Activated T-helper 1 cell treated with anti-CD3 and anti-CD28 coated beads, Interleukin-12 subunit alpha, Interleukin-12 subunit beta, Interleukin-2, Interleukin-4 antibody, amounts not matched to agents 30 ng/mL and 10 ng/mL and 1 ng/mL, durations not matched to agents 14 hours and 24 hours and 36 hours (primary cell): ENCODE results near the gene CCSER1. TPM values are rescaled to one million over a fixed set of nuclear protein-coding genes. Genes with fewer than 3 reads are reported as not detected.

Experiments
- DNase-seq: peaks from one replicate; pipeline ENCODE4 v3.0.0; 2021; ENCODE audit warnings: low spot score
- H3K27ac Mint-ChIP-seq: one replicate; pipeline ENCODE4 v1.8.0; 2021; ENCODE audit warnings: mild to moderate bottlenecking, mixed read lengths
- H3K27me3 Mint-ChIP-seq: one replicate; pipeline ENCODE4 v1.8.0; 2022; ENCODE audit warnings: mild to moderate bottlenecking, moderate library complexity, mixed read lengths; ENCODE audit not compliant: insufficient read depth
- H3K36me3 Mint-ChIP-seq: one replicate; pipeline ENCODE4 v1.8.0; 2021; ENCODE audit warnings: low read depth, mixed read lengths
- H3K4me1 Mint-ChIP-seq: one replicate; pipeline ENCODE4 v1.8.0; 2021; ENCODE audit warnings: low read depth, mixed read lengths
- H3K4me3 Mint-ChIP-seq: one replicate; pipeline ENCODE4 v1.8.0; 2021; ENCODE audit warnings: mild to moderate bottlenecking, moderate library complexity, mixed read lengths
- H3K9me3 Mint-ChIP-seq: one replicate; pipeline ENCODE4 v1.8.0; 2021; ENCODE audit warnings: mixed read lengths
- intact Hi-C: fragments of 100-400 bp; cut with micrococcal nuclease; formaldehyde crosslinking; loops from one replicate; pipeline ENCODE4 v1.15.1; 2024
- total RNA-seq: library from RNA; stranded (reverse); gene quantifications from 2 replicates; pipeline ENCODE4 v1.2.3, GENCODE V29; 2022

The CCSER1 gene
- total RNA-seq, 1 donor from 2014 or later: not detected

DNA sequence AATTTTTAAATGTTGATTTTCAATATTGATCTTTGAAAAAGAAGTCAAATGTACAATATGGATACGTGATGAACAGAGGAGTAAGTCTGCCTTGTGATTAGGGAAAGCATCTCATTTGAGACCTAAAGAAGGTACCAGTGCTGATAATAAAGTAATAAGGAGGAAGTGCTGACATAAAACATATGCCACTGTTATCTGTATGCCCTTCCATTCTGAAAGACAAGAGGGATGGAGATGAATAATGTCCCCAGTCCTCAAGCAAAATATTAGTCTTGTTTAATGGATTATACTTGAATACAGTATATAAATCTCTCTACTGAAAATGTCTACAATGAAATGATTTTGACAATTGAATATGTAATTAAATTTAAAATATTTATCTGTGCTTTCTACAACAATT is 58.2 kb downstream of the CCSER1 start:
- intact Hi-C loops: no loop called here
- Mint-ChIP-seq H3K9me3 (no peaks in the 10 kb centered on the region), H3K27me3 (no peaks in the 10 kb centered on the region), H3K27ac (no peak overlapping the region), H3K4me3 (no peak overlapping the region), H3K4me1 (no peaks in the 10 kb centered on the region), H3K36me3 (no peaks in the 10 kb centered on the region)
- DNase-seq: no peak

DNA sequence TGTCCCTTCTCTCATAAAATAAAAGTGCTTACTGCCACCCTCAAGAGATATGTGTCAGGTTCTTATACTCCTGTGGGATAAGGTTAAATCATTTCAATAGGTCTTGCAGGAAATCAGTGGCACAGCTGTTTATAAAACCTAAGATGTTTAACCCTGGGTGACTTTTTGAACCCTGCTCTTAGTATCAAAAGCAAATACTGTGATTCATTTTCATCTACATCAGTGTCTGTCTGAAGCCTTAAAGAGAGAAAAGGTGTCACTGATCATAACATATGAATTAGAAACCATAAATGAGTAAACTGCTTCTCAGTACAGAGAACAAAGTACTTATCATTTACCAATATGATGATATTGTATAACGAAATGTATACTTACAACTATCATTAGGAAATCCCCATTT is 59.0 kb downstream of the CCSER1 start:
- H3K36me3 Mint-ChIP-seq: no peaks in the 10 kb centered on the region
- H3K9me3 Mint-ChIP-seq: no peaks in the 10 kb centered on the region
- no peak for DNase-seq
- H3K27ac Mint-ChIP-seq: no peak overlapping the region
- intact Hi-C loops: no loop called here
- H3K4me3 Mint-ChIP-seq: no peak overlapping the region
- H3K27me3 Mint-ChIP-seq: no peaks in the 10 kb centered on the region
- H3K4me1 Mint-ChIP-seq: no peaks in the 10 kb centered on the region

DNA sequence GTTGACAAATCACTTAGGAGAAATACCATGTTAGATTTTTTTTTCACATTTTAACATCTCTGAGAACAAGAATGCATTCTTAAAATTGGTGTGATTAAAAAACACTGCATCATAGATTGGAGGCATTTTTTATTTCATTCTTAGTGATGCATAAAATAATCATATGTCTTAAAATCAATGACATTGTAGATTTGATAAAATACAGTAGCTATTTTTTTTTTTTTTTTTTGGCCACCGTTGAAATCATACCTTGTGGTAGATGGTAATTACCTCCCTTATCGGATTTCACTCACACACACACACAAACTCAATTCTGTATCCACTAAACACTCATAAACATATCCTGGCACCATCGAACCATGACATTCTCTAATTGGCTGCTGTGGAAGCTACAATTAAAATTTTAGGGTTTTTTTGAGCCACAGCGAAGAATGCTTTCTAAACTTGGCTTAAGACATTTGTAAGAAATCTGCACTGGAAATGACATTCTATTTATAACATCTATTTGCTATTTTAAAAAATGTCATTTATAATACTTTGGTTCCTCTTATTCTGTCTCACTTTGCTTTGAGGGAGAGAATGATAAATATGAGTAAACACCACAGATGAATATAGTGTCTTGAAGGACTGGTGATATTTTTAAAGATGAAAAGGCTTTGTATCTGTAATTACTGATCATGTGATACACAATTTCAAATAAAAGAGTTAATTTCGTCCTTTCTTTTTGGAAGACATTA is 60.1 kb downstream of the CCSER1 start:
- H3K4me3 Mint-ChIP-seq: no peak overlapping the region
- intact Hi-C loops: no loop called here
- no peak for DNase-seq
- no peaks in the 10 kb centered on the region for H3K4me1 Mint-ChIP-seq
- H3K27me3 Mint-ChIP-seq: no peaks in the 10 kb centered on the region
- H3K9me3 Mint-ChIP-seq: no peaks in the 10 kb centered on the region
- H3K27ac Mint-ChIP-seq: no peak overlapping the region
- no peaks in the 10 kb centered on the region for H3K36me3 Mint-ChIP-seq

DNA sequence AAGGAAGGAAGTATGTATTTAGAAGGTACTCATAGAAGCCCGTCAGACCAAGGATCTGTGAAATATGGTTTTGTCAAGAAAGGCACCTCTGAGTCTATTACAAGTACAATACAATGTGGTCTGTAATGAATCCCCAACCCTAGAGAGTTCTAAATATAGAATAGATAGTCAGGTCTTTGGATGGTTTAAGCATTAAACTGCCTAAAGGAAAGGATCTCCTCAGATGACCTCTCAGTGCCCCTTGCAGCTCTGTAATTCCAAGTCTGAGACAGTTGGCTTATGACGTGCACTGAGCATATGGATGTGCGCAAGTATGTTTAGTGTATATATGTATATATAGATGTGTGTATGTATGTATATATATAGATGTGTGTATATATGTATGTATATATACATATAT is 62.0 kb downstream of the CCSER1 start:
- Mint-ChIP-seq H3K4me1 (no peaks in the 10 kb centered on the region), H3K4me3 (no peak overlapping the region), H3K27me3 (no peaks in the 10 kb centered on the region), H3K9me3 (no peaks in the 10 kb centered on the region), H3K27ac (no peak overlapping the region), H3K36me3 (no peaks in the 10 kb centered on the region)
- intact Hi-C loops: no loop called here
- DNase-seq: no peak

DNA sequence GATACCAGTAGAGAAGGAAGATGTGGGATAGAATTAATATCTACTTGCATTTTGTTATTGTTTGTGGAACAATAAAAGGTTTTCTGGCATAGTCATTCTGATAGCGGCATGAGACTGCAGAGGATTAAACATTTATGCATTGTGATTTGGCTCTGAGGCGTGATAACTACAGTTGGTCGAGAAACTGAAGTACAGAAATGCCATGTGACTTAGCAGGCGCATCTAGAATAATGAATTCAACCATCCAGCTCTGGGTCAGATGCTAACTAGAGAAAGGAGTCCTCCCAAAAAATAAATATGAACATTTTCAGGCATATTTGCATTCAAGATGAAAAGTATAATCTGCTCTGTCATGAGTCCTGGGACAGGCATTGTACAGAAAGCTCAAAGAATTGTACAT is 62.8 kb downstream of the CCSER1 start:
- H3K9me3 Mint-ChIP-seq: no peaks in the 10 kb centered on the region
- no peaks in the 10 kb centered on the region for H3K4me1 Mint-ChIP-seq
- H3K27ac Mint-ChIP-seq: no peak overlapping the region
- no peaks in the 10 kb centered on the region for H3K27me3 Mint-ChIP-seq
- intact Hi-C loops: no loop called here
- H3K4me3 Mint-ChIP-seq: no peak overlapping the region
- no peak for DNase-seq
- no peaks in the 10 kb centered on the region for H3K36me3 Mint-ChIP-seq

DNA sequence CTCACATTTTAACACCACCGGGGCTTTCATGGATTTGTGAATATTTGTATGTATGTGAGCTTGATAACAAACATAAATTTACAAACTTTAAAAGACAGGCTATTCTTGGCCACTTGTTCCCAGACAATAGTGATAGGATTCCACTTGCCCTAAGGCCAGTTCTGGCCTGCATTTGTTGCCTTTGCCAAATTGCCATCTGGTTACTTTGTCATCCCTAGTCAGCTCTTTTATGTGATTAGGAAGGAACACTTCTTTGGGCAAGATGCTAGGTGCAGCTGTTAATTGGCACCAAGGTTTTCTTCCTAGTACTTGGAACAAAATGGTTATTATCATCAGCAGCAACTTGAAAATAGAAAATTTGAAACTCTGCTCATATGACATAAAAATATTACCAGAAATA is 63.3 kb downstream of the CCSER1 start:
- Mint-ChIP-seq H3K4me3 (no peak overlapping the region), H3K4me1 (no peaks in the 10 kb centered on the region), H3K27ac (no peak overlapping the region), H3K36me3 (no peaks in the 10 kb centered on the region), H3K9me3 (no peaks in the 10 kb centered on the region), H3K27me3 (no peaks in the 10 kb centered on the region)
- no peak for DNase-seq
- intact Hi-C loops: no loop called here

DNA sequence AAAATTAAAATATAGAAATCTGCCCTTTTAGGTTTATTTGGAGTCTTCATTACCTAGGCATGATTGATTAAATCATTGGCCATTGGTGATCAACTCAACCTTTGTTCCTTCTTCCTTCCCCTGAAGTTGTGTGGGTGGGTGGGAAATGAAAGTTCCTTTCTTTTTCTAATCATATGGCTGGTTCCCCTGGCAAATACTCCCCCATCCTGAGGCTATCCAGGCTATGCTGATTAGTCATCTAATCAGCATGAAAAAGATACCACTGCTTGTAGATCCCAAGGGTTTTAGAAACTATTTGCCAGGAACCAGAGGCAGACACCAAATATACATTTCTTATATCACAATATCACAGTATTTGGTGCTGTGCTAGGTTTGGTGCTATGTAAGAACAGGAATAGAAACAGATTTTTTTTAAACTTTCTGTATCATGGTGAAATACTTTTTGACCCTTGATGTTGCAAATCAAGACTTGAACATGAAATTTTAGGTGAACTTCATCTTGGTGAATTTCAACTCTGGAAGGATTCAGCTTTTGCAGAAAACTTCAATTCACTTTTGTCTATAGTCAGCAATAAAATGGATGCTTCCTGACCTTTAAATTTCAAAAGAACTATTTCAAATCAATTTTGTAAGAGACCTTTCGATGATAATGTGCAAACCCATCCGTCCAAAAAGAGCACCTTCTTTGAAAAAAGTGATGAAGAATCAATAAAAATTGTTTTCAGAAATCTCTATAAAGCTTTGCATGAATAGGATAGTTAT is 71.1 kb downstream of the CCSER1 start:
- intact Hi-C loops: no loop called here
- no peak overlapping the region for H3K27ac Mint-ChIP-seq
- no peak for DNase-seq
- no peak overlapping the region for H3K4me3 Mint-ChIP-seq
- no peaks in the 10 kb centered on the region for H3K36me3 Mint-ChIP-seq
- no peaks in the 10 kb centered on the region for H3K9me3 Mint-ChIP-seq
- H3K4me1 Mint-ChIP-seq: no peaks in the 10 kb centered on the region
- no peaks in the 10 kb centered on the region for H3K27me3 Mint-ChIP-seq

DNA sequence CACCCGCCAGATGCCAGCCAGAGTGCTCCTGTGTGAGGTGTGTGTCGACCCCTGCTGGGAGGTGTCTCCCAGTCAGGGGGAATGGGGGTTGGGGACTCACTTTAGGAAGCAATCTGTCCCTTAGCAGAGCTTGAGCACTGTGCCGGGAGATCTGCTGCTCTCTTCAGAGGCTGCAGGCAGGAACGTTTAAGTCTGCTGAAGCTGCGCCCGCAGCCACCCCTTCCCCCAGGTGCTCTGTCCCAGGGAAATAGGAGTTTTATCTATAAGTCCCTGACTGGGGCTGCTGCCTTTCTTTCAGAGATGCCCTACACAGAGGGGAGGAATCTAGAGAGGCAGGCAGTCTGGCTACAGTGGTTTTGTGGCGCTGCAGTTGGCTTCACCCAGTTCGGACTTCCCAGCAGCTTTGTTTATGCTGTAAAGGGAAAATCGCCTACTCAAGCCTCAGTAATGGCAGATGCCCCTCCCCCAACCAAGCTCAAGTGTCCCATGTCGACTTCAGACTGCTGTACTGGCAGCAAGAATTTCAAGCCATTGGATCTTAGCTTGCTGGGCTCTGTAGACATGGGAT is 80.8 kb downstream of the CCSER1 start:
- Mint-ChIP-seq H3K4me1 (no peaks in the 10 kb centered on the region), H3K4me3 (no peak overlapping the region), H3K27me3 (no peaks in the 10 kb centered on the region), H3K27ac (no peak overlapping the region), H3K36me3 (no peaks in the 10 kb centered on the region), H3K9me3 (no peaks in the 10 kb centered on the region)
- intact Hi-C loops: no loop called here
- DNase-seq: no peak

DNA sequence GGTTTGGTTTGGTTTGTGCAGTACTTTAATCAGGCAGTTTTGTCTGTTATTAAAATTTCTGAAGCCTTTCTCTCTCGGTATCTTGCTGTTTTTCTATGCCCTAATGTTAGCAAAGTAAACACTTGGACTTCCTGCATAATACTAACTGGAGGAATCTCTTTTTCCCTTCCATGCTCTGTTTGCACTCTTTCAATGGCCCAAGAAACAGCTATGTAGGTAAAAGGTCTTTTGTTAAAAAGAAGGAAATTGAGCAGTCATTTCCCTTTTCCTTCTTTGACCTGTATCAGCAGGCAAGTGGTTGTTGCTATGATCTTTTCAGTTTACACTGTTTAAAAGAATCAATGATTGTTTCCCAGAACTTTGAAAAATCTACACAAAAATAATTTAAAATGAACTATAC is 82.7 kb downstream of the CCSER1 start:
- Mint-ChIP-seq H3K4me1 (no peaks in the 10 kb centered on the region), H3K4me3 (no peak overlapping the region), H3K27me3 (no peaks in the 10 kb centered on the region), H3K9me3 (no peaks in the 10 kb centered on the region), H3K36me3 (no peaks in the 10 kb centered on the region), H3K27ac (no peak overlapping the region)
- no peak for DNase-seq
- intact Hi-C loops: no loop called here

DNA sequence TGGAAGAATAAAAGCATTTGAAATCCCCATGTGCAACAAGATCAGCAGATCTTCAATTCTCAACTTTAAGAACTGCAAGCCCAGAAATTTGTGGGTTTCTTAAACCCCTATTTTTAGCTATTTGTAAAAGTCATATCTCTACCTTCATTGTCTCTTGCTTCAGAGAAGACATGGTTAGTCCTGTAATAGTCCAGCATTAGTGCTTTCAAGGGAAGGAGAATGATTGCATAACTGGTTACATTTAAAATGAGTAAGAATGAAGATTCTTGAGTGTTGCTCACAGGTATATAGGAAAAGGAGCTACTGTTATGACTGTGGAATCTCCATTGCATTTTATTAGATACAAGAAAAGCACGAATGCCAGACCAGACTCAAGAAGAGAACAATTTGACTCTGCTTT is 84.0 kb downstream of the CCSER1 start:
- no peak overlapping the region for H3K27ac Mint-ChIP-seq
- intact Hi-C loops: no loop called here
- no peak overlapping the region for H3K4me3 Mint-ChIP-seq
- no peaks in the 10 kb centered on the region for H3K4me1 Mint-ChIP-seq
- DNase-seq: no peak
- H3K36me3 Mint-ChIP-seq: no peaks in the 10 kb centered on the region
- no peaks in the 10 kb centered on the region for H3K27me3 Mint-ChIP-seq
- no peaks in the 10 kb centered on the region for H3K9me3 Mint-ChIP-seq

DNA sequence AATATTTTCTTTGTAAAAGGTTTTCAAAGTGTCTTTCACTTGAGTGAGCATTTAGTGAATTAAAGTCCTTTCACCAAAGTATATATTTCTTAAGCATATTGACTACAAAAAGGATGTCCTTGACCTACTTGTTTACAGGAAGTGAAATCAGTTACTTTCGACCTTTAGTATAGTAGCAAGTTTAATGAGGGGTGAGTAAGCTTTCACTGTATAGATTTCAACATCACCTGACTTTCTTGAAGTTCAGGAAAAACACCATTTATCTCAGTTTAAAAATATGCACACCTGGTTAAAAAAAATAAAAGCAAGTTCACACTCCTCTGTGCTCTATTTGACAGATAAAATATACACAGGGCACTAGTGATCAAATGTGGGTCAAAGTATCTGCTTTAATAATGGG is 88.1 kb downstream of the CCSER1 start:
- Mint-ChIP-seq H3K9me3 (no peaks in the 10 kb centered on the region), H3K36me3 (no peaks in the 10 kb centered on the region), H3K27me3 (no peaks in the 10 kb centered on the region), H3K27ac (no peak overlapping the region), H3K4me1 (no peaks in the 10 kb centered on the region), H3K4me3 (no peak overlapping the region)
- no peak for DNase-seq
- intact Hi-C loops: no loop called here

DNA sequence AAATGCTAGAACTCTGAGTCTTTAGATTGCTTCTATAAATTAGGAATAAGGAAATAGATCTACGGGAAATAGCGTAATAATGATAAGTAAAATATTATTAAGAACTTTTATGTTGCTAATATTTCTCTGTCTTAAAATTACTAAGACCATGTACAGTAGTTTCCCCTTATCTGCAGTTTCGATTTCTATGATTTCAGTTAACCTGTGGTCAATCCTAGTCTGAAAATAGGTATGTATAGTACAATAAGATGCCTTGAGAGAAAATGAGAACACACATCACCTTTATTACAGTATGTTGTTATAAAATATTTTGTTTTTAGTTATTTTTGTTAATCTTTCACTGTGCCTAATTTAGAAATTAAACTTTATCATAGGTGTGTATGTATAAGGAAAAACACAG is 92.6 kb downstream of the CCSER1 start:
- Mint-ChIP-seq H3K4me3 (no peak overlapping the region), H3K27ac (no peak overlapping the region), H3K9me3 (no peaks in the 10 kb centered on the region), H3K27me3 (no peaks in the 10 kb centered on the region), H3K36me3 (no peaks in the 10 kb centered on the region), H3K4me1 (no peaks in the 10 kb centered on the region)
- intact Hi-C loops: no loop called here
- no peak for DNase-seq

DNA sequence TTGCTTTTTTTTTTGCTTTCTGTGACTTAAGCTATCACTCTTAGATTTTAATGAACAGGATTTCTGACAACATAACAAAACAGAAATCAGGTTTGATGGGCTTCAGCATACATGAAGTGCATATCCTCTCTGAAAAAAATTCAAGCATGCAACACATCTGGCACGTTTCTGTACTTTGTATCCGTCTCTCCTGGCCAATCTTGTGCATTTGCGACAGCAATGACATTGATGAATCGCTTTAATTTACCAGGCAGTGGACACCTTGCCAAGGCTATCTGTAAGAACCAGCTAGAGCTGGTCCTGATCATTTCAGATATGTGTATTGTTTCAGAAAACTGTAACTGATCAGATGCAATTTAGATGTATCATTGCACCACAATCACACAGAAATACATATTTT is 93.3 kb downstream of the CCSER1 start:
- Mint-ChIP-seq H3K4me1 (no peaks in the 10 kb centered on the region), H3K9me3 (no peaks in the 10 kb centered on the region), H3K27me3 (no peaks in the 10 kb centered on the region), H3K27ac (no peak overlapping the region), H3K4me3 (no peak overlapping the region), H3K36me3 (no peaks in the 10 kb centered on the region)
- intact Hi-C loops: no loop called here
- DNase-seq: no peak
